CD4-positive, alpha-beta T cell treated with Interleukin-10 for 1 hour (primary cell): ENCODE measurements around the gene PCA3.

Source experiments
- DNase-seq: peaks from one replicate; pipeline ENCODE4 v3.0.0-alpha.2; 2020

The PCA3 gene

DNA sequence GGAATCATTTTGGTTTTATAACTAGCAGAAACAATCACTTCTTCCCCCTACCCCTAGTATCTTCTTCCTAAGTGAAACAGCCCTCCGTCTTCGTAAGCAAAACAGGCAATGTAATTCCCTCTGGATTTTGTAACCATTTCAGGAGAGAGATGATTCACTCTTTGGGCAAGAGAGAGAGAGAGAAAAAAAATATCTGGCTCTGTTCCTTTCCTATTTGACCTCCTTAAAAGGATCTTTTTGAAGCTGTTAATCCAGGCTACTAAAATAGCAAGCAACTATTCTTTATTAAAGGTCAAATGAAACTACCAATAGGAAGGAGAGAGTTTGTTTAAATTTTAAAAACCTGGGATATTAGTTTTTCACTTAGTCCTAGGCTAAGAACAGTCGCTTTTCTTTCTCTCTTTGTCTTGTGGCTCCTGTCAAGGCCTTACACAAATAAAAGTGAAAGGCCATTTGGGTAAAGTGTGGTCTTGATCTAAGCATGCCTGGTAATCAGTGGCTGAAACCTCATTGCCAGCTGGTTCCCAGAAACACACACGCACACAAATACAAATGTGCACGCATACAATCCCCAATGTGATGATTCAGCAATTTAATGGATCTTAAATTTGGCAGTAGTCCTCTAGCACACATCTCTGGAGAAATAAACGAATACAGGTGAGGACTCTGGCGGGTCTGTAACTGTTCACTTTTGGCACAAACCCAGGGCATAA lies 71.5 kb downstream of the PCA3 start:
- no peak for DNase-seq
